Measurements from ENCODE around the gene CACNG7. TPM values are rescaled to one million over a fixed set of nuclear protein-coding genes. Genes with fewer than 3 reads are reported as not detected.
A peak's percentile ranks its signal among the peaks of the same experiment; 100 is the strongest.

The CACNG7 gene
- polyA plus RNA-seq, 3 donors, result not detected

GRCh38 chr19:53965091-53965490 is 56.0 kb downstream of the CACNG7 start:
- 79% methylated on average over 5 of the region's 11 CpGs for WGBS (ENCODE audit: insufficient coverage)
- TF ChIP-seq CTCF (IDR thresholded peaks at IDR 0.05), result no peak

GRCh38 chr19:53966931-53967330 is 57.9 kb downstream of the CACNG7 start:
- Histone ChIP-seq H3K79me2 (ENCODE audit: insufficient read depth, low read length) (no peaks in the 10 kb centered on the region), H3K4me2 (replicated peaks; ENCODE audit: extremely low read depth, low read length, poor library complexity, severe bottlenecking) (no peak overlapping the region), H3K4me1 (ENCODE audit: control insufficient read depth in 1 of 2, insufficient read depth in 2 of 2, low read length in 2 of 2) (peaks cover 11 to 16% of the 10 kb centered on the region in 2 donors), H4K20me1 (ENCODE audit: insufficient read depth, low read length) (no peaks in the 10 kb centered on the region), H3K36me3 (replicated peaks in 1 of 2; ENCODE audit: control insufficient read depth in 1 of 2, insufficient read depth in 2 of 2, low read length in 2 of 2) (no peaks in the 10 kb centered on the region), H3K27ac (ENCODE audit: low read depth in 1 of 2, low read length in 2 of 2) (no peak overlapping the region), H3K4me3 (replicated peaks in 1 of 3; ENCODE audit: low read depth in 2 of 3, low read length in 3 of 3) (no peak overlapping the region), H3K9me3 (replicated peaks in 1 of 2; ENCODE audit: control insufficient read depth in 1 of 2, insufficient read depth in 1 of 2, low read length in 2 of 2) (no peaks in the 10 kb centered on the region), H2AFZ (ENCODE audit: insufficient read depth, low read depth, low read length, poor library complexity, severe bottlenecking) (no peak overlapping the region), H3K9ac (ENCODE audit: insufficient read depth, low read length, poor library complexity, severe bottlenecking) (no peak overlapping the region), H3K27me3 (ENCODE audit: control insufficient read depth in 2 of 2, insufficient read depth in 2 of 2, low read length in 2 of 2) (peaks cover 21 to 36% of the 10 kb centered on the region in 2 donors)
- Mint-ChIP-seq H3K27me3 (ENCODE audit: low read depth in 3 of 3) (peaks cover 45 to 67% (median 48%) of the 10 kb centered on the region in 3 donors), H3K36me3 (no peaks in the 10 kb centered on the region), H3K9me3 (peaks cover 0 to 10% (median 6%) of the 10 kb centered on the region in 7 donors), H3K4me1 (peaks cover 19% of the 10 kb centered on the region), H3K27ac (no peak overlapping the region), H3K4me3 (no peak overlapping the region)
- DNase-seq, result no peak
- 85% methylated on average over 2 of the region's 7 CpGs for WGBS (ENCODE audit: insufficient coverage)
- intact Hi-C loops (cut with micrococcal nuclease), result no loop called here
- TF ChIP-seq CTCF (IDR thresholded peaks at IDR 0.05), result no peak

More at GRCh38 chr19:53965091-53965490, 56.0 kb downstream of the CACNG7 start:
- H3K4me1 Mint-ChIP-seq, result peaks cover 19% of the 10 kb centered on the region
- H3K9me3 Mint-ChIP-seq, result peaks cover 0 to 23% (median 10%) of the 10 kb centered on the region in 7 donors
- peak overlapping the region in 1 of 7 donors; percentile 7 for H3K27ac Mint-ChIP-seq
- intact Hi-C loops (cut with micrococcal nuclease), result no loop called here
- Histone ChIP-seq H3K27ac (ENCODE audit: low read depth in 1 of 2, low read length in 2 of 2) (no peak overlapping the region), H3K4me1 (ENCODE audit: control insufficient read depth in 1 of 2, insufficient read depth in 2 of 2, low read length in 2 of 2) (peaks cover 4 to 16% of the 10 kb centered on the region in 2 donors), H2AFZ (ENCODE audit: insufficient read depth, low read depth, low read length, poor library complexity, severe bottlenecking) (peak overlapping the region; percentile 48), H3K36me3 (replicated peaks in 1 of 2; ENCODE audit: control insufficient read depth in 1 of 2, insufficient read depth in 2 of 2, low read length in 2 of 2) (no peaks in the 10 kb centered on the region), H3K9ac (ENCODE audit: insufficient read depth, low read length, poor library complexity, severe bottlenecking) (no peak overlapping the region), H4K20me1 (ENCODE audit: insufficient read depth, low read length) (no peaks in the 10 kb centered on the region), H3K79me2 (ENCODE audit: insufficient read depth, low read length) (no peaks in the 10 kb centered on the region), H3K4me3 (replicated peaks in 1 of 3; ENCODE audit: low read depth in 2 of 3, low read length in 3 of 3) (peak overlapping the region in 1 of 3 experiments; percentile 51), H3K27me3 (ENCODE audit: control insufficient read depth in 2 of 2, insufficient read depth in 2 of 2, low read length in 2 of 2) (peaks cover 39 to 54% of the 10 kb centered on the region in 2 donors), H3K4me2 (replicated peaks; ENCODE audit: extremely low read depth, low read length, poor library complexity, severe bottlenecking) (peak overlapping the region; percentile 49), H3K9me3 (replicated peaks in 1 of 2; ENCODE audit: control insufficient read depth in 1 of 2, insufficient read depth in 1 of 2, low read length in 2 of 2) (no peaks in the 10 kb centered on the region)
- peak overlapping the region; percentile 63 to 81 for H3K4me3 Mint-ChIP-seq
- peaks cover 63 to 73% (median 65%) of the 10 kb centered on the region in 3 donors for H3K27me3 Mint-ChIP-seq (ENCODE audit: low read depth in 3 of 3)
- DNase-seq, result no peak
- peaks cover 0 to under 1% of the 10 kb centered on the region in 2 donors for H3K36me3 Mint-ChIP-seq

Measured in CD14-positive monocyte (primary cell).